Ishikawa (cell line): ENCODE data around the gene FAM3A.

Experiments used
- CEBPB ChIP-seq: IDR thresholded peaks from 2 replicates; pipeline ENCODE4 v1.6.1; 2012
- EP300 ChIP-seq: IDR thresholded peaks from 2 replicates; pipeline ENCODE4 v1.6.1; 2012; ENCODE audit warnings: borderline replicate concordance
- TAF1 ChIP-seq: IDR thresholded peaks from 2 replicates; pipeline ENCODE4 v1.6.1; 2012; ENCODE audit warnings: low read depth, mild to moderate bottlenecking
- USF1 ChIP-seq: IDR thresholded peaks from 2 replicates; pipeline ENCODE4 v1.6.1; 2012

DNA sequence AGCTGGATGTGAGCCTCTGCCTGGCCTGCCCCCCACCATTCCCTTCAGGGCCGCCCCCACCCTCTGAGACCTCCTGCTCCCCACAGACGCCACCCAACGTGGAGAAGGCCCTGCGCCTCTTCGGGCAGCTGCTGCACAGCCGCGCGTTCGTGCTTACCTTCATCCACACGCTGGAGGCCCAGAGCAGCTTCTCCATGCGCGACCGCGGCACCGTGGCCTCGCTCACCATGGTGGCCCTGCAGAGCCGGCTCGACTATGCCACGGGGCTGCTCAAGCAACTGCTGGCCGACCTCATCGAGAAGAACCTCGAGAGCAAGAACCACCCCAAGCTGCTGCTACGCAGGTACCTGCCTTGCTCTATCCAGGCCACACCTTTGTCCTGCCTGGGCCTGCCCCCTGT lies 47.8 kb downstream of the FAM3A start:
- no peak for TF ChIP-seq USF1
- TF ChIP-seq CEBPB = no peak
- TF ChIP-seq TAF1 = no peak
- TF ChIP-seq EP300 = no peak
